Head of caudate nucleus (tissue), 42 donors: ENCODE measurements around the gene RPL7A.

Experiments
- DNase-seq, 42 donors: peaks; one replicate each; pipeline versions ENCODE4 v3.0.0 to v3.0.0-alpha.2; 2020 to 2021; ENCODE audit warnings: mixed read lengths in 7 of 42
- intact Hi-C: fragments of 100-400 bp; cut with DNase I; formaldehyde crosslinking; loops from one replicate; pipeline ENCODE4 v1.15.0; 2022

Gene RPL7A

GRCh38 chr9:133342069-133342406 is 6.0 kb upstream of the RPL7A start:
- no peak for DNase-seq
- intact Hi-C loops: no loop called here

GRCh38 chr9:133342570-133342969 is 5.4 kb upstream of the RPL7A start:
- intact Hi-C loops: no loop called here
- DNase-seq: no peak

GRCh38 chr9:133344071-133344470 is 3.9 kb upstream of the RPL7A start:
- intact Hi-C loops: no loop called here
- DNase-seq: no peak

GRCh38 chr9:133344979-133345378 is 3.0 kb upstream of the RPL7A start:
- intact Hi-C loops: no loop called here
- DNase-seq: no peak

- DNase-seq: no peak
- intact Hi-C loops: no loop called here
These were observed 2.4 kb upstream of the RPL7A start for GRCh38 chr9:133345596-133345995.

- intact Hi-C loops: no loop called here
These were observed 1.8 kb upstream of the RPL7A start for GRCh38 chr9:133346021-133346785.

GRCh38 chr9:133347515-133347984 is 468 bp upstream of the RPL7A start:
- intact Hi-C loops: no loop called here
- DNase-seq: peak in 6 of 42 donors; percentile 12 to 38 (median 22)

More at GRCh38 chr9:133346021-133346785, 1.8 kb upstream of the RPL7A start:
- DNase-seq: no peak

- no peak for DNase-seq
- intact Hi-C loops: no loop called here
These were observed 928 bp downstream of the RPL7A start for GRCh38 chr9:133348718-133349573.

- no peak for DNase-seq
- intact Hi-C loops: loop anchor here (10.0 kb wide), 2 partner anchors 65 to 125 kb away; partner anchors contain the start of genes REXO4 and SLC2A6
These were observed 2.1 kb downstream of the RPL7A start for GRCh38 chr9:133349965-133350616.

GRCh38 chr9:133351526-133351907 is 3.5 kb downstream of the RPL7A start:
- DNase-seq: no peak
- intact Hi-C loops: loop anchor here (10.0 kb wide), 2 partner anchors 63 to 123 kb away; partner anchors contain the start of genes REXO4 and SLC2A6

- intact Hi-C loops: loop anchor here (10.0 kb wide), 2 partner anchors 63 to 123 kb away; partner anchors contain the start of genes REXO4 and SLC2A6
- peak in 10 of 42 donors; percentile 11 to 62 (median 38) for DNase-seq
These were observed 4.1 kb downstream of the RPL7A start for GRCh38 chr9:133351908-133352634.

GRCh38 chr9:133352635-133353340 is 4.8 kb downstream of the RPL7A start:
- intact Hi-C loops: loop anchor here (10.0 kb wide), 2 partner anchors 62 to 122 kb away; partner anchors contain the start of genes REXO4 and SLC2A6

GRCh38 chr9:133353548-133353947 is 5.5 kb downstream of the RPL7A start:
- intact Hi-C loops: loop anchor here (10.0 kb wide), 2 partner anchors 61 to 121 kb away; partner anchors contain the start of genes REXO4 and SLC2A6
- DNase-seq: no peak

More at GRCh38 chr9:133352635-133353340, 4.8 kb downstream of the RPL7A start:
- no peak for DNase-seq

- no peak for DNase-seq
- intact Hi-C loops: loop anchor here (10.0 kb wide), 2 partner anchors 60 to 120 kb away; partner anchors contain the start of genes REXO4 and SLC2A6
These were observed 6.7 kb downstream of the RPL7A start for GRCh38 chr9:133354766-133355165.

GRCh38 chr9:133355881-133356357 is 7.9 kb downstream of the RPL7A start:
- intact Hi-C loops: loop anchor here (10.0 kb wide), 2 partner anchors 59 to 119 kb away; partner anchors contain the start of genes REXO4 and SLC2A6
- DNase-seq: peak in 1 of 42 donors; percentile 42

GRCh38 chr9:133356391-133357091 is 8.5 kb downstream of the RPL7A start, which contains the start of the genes SURF1 and SURF2:
TSS of gene SURF1 (minus strand) at chr9:133356487. CDS start at chr9:133356453, 34 bp downstream.
TSS of gene SURF2 (plus strand) at chr9:133356550. CDS start at chr9:133356593, 43 bp downstream.
- intact Hi-C loops: loop anchor here (10.0 kb wide), 2 partner anchors 58 to 118 kb away; partner anchors contain the start of genes REXO4 and SLC2A6
- peak; percentile 62 to 95 (median 90) for DNase-seq
